Kidney tubule cell (primary cell): ENCODE measurements around the gene SLC6A7.

Source experiments
- DNase-seq: peaks from one replicate; pipeline ENCODE4 v3.0.0-alpha.2; 2018; ENCODE audit warnings: low spot score

The SLC6A7 gene

DNA sequence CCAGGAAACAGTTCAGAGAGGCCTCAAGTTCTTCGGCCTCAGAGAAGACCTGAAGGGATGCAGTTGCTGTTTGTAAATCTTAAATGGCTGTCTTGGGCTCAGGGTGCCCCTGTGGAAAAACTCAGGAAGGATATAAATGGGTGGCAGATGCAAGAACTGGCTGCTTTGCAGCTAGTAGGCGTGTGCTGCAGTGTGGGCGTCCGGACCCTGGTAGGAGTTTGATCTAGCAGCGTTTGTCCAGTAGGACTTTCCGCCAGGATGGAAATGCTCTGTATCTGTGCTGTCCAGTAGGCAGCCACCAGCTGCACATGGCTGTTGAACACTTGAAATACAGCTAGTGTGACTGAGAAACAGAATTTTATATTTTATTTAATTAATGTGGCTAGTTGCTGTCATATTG is 15.6 kb upstream of the SLC6A7 start:
- DNase-seq = no peak

DNA sequence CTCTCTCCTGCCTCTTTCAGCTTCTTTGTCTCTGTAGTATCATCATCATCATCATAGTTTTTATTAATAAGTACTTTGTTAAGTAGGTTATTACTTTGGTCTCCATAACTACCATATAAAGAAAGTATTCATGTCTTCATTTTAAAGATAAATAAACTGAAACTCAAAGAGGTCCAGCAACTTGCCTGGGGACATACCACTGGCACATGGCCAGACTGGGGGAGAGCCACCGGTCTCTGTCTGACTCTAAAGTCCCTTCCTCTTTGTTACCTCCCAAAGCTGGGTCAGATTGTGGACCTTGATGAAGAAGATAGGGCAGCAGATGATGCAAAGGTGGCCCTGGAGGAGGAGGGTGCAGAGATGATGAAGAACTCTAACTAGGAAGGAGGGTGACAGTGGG is 14.8 kb upstream of the SLC6A7 start:
- no peak for DNase-seq

DNA sequence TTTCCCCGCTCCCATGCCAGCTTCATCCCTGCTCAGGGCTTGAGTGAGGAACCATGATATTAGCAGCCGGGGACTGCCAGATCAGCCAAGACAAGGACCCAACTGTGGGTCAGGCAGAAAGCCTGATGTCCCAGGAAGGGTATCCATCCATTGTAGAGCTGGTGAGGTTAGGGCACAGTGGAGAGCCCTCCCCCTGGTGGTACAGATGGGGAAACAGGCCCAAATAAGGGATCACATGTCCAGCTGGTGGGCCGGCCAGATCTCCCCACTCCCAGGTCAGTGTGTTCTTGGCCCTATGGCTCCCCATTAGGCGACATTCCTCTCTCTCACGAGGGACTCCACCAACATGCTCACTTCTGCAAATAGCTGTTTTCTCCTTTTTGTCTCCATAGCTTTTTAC is 14.3 kb upstream of the SLC6A7 start:
- peak; percentile 17 for DNase-seq

DNA sequence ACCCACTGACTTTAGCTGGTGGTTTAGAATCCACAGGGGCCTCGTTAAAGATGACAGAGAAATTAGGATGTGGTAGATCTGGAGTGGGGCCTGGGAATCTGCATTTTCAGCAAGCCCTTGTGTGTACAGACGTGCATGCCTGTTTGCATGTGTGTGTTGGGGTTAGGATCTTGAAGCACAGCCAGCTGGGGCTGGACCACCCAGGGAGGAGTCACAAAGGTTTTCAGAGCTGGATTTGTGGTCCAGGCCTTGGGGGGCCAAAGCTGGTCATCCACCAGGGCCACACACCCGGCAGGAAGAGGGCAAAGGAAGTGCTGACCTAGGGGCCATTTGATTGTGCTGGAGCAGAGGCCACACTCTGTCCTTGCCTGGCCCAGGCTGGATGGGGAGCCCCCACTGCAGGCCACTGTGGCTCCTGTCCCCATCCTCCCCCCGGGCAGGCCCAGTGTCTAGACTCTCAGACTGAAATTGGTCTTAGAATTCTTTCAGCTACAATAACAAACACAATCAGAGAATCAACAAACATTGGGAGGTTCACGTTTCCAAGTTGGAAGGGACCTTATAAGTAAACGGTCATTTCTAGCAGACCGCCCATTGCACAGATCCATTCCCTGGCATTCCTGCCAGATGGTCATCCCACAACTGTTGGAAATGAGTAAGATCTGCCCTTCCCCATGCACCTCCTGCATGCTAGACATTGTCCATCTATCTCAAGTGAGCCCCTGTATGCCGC is 13.0 kb upstream of the SLC6A7 start:
- no peak for DNase-seq

DNA sequence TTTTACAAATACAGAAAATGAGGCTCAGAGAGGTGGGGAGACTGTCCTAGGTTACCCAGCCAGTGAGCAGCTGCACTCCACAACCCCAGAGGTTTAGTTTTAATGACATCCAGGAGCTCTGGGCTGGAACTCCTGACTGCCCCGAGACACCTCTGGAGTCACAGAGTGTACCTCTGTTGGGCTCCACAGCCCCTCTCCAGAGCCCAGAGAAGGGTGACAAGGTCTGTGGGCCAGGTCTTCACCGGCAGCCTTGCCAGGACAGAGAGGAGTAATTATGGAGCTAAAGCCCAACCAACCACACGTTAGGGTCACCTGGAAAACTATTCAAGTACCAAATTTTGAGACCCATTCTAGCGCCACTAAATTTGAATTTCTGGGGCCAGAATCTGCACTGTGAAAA is 12.1 kb upstream of the SLC6A7 start:
- DNase-seq = no peak

DNA sequence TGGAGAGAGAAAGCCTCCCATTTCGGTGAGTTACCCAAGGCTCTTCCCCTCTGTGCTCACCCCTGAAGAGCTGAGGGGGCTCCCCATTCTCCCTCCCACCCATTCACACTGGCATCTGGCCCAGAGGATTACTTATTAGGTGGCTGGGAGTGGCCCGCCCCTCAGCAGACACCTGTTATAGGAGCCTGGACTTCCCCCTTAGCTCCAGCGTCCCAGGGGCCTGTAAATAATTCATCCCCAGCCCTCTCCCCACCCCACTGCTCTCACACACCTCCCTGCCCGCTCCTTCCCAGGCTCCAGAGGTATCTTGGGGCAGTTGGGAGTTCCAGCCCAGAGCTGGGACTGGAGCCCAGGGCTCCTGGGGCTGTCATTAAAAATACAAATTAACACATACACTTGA is 11.6 kb upstream of the SLC6A7 start:
- DNase-seq = peak; percentile 36

DNA sequence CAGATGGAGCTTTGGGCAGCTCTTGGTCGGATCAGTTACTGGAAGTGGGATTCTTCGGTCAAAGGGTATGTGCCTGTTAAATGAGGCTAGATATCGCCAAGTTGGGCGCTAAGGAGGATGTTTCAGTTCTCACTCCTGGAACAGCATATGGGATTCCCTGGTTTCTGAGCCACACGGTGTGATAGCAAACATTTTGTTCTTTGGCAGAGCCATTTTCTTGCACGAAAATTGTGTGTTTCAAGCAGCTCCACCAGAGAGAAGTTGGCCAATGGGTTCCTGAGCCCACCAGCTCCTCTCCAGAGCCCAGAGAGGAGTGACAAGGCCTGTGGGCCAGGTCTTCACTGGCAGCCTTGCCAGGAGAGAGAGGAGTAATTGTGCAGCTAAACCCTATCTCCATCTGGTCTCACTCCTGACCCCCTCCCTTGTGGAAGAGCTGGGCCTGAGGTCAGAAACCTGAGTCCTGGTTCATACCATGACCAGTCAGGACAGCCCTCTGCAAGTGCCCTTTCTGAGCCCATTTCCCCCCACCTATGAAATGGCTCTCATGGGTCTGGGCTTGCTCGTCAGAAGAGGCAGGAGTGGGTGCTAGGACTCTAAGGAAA is 10.7 kb upstream of the SLC6A7 start:
- DNase-seq = no peak

DNA sequence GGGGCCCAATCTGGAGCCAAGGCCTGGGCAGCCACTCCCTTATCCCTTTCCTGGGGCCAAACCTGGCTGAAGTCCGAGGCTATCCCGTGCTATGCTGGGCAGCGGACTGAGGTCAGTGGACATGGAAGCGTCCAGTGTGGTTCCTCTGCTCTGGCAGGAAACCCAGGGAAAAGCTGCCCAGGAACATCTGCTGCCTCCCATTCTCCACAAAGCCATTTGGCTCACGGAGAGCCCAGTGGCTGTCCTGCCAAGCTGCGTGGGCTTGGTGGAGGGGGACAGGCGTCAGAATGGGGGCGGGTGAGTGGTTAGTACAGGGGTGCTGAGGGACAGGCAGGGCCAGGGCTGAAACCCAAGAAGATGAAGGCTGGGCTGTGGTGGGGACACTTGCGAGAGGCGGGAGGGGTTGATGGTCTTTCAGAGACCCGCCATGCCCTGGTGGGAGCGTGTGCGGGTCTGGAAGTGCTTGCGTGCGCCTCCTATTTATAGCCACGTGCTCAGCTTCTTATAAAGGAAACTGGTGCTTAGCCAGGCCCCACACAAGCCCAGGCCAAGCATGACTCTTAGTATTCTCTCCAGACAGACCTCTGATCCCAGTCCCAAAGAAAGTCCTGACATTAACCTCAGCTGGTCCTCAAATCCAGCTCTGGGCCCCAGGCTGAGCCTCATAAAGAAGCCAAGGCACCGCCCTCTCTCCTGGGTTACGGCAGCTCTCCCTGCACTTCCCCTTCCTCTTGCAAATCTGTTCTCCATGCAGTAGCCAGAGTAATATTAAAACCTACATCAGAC is 9.4 kb upstream of the SLC6A7 start:
- DNase-seq = no peak

DNA sequence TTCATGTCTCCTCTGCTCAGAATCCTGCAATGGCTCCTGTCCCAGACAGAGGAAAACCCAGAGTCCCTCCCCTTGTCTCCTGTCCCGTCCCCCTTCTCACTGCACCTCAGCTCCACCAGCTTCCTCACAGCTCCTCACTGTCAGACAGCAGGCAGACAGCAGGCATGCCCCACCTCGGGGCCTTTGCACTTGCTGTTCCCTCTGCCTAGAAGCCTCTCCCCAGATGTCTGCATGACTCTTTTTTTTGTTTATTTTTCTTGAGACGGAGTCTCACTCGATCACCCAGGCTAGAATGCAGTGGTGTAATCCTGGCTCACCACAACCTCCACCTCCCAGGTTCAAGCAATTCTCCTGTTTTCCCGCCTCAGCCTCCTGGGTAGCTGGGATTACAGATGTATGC is 8.8 kb upstream of the SLC6A7 start:
- DNase-seq = no peak

DNA sequence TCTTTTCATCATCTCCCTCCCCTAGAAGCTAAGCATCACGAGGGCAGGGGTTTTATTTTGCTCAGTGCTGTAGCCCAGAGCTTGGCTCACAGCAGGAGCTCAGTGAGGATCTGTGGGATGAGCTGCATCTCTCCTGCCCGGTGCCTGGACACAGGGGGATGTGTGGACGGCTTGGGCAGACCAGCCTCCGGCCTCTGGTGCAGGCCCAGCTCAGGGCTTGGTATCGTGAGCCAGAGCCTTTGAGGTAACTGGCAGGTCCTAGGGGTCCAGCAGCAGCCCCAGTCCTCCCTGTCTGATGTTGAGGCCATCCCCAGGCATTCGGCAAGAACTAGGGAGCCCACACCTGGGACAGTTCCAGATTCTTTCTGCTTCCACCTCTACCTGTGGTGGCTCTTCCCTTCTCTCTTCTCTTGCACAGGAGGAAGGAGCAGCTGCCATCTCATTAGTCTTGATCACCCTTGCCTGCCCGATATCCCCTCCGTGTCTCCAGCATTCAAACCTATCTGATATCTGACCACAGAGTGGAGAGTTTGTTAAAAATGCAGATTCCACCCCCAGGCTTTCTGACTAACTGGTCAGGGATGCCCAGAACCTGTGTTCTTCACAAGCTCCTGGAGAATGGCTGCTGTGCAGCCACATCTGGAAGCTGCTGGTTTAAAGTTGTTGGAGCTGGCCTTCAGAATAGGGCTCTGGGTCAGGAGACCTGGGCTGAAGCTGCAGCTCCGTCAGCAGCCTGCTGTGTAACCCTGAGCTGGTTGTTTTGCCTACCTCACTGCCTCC is 7.9 kb upstream of the SLC6A7 start:
- no peak for DNase-seq

DNA sequence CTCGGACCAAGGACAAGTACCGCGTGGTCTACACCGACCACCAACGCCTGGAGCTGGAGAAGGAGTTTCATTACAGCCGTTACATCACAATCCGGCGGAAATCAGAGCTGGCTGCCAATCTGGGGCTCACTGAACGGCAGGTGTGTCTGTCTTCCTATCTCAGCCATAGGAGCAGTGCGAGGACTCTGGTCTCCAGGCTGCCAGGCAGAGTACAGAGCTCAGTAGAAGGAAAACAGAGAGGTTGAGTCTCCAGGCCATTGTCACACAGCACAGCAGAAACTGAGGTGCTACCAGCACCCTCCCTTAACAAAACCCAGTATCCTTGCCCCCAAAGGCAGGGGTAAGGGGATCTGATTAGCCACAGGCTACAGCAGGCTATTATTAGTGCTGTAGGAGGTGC is 7.1 kb upstream of the SLC6A7 start:
- no peak for DNase-seq

DNA sequence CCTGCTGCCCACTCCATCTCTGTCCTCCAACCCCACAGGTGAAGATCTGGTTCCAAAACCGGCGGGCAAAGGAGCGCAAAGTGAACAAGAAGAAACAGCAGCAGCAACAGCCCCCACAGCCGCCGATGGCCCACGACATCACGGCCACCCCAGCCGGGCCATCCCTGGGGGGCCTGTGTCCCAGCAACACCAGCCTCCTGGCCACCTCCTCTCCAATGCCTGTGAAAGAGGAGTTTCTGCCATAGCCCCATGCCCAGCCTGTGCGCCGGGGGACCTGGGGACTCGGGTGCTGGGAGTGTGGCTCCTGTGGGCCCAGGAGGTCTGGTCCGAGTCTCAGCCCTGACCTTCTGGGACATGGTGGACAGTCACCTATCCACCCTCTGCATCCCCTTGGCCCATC is 6.4 kb upstream of the SLC6A7 start:
- DNase-seq = no peak

DNA sequence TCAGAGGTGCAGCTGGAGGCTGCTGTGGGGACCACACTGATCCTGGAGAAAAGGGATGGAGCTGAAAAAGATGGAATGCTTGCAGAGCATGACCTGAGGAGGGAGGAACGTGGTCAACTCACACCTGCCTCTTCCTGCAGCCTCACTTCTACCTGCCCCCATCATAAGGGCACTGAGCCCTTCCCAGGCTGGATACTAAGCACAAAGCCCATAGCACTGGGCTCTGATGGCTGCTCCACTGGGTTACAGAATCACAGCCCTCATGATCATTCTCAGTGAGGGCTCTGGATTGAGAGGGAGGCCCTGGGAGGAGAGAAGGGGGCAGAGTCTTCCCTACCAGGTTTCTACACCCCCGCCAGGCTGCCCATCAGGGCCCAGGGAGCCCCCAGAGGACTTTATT is 5.9 kb upstream of the SLC6A7 start:
- no peak for DNase-seq

DNA sequence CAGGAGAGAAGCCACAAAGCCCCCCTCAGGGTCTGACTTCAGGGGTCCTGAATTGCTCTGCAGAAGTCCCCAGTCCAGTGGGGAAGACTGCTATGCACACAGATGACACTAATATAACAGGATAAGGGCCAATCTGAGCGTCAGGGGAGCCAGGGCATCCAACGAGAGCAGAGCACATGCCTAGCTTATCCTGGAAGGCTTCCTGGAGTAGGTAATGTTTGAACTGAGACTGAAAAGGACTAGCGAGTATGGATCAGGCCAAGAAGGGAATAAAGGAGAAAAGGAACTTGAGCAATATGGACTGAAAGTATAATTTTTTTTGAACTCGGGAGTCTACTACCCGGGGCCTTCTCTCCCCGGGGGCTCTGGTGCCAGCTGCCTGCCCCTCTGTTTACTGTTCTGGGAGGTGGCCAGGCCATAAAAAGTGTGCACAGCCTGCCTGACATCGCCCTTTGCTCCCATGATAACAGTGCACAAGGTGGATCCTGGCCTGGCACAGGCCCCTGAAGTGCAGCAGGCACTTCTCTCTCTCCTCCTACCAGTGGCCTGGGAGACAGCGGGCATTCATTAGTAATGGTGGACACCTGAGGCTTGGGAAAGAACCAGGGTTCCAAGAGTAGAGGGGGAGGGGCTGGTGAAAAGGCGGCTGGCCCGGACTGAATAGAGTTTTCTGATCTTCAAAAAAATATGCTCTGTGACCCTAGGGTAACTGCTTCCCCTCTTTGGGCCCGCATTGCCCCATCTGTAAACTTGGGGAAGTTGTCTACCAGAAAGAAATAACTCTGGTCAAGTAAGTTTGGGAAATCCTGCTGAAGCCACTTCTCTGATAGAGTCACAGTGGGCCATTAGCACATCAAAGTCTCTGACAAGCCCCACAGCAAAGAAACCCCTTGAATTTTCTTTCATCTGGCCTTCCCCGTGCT is 4.6 kb upstream of the SLC6A7 start:
- DNase-seq = no peak

DNA sequence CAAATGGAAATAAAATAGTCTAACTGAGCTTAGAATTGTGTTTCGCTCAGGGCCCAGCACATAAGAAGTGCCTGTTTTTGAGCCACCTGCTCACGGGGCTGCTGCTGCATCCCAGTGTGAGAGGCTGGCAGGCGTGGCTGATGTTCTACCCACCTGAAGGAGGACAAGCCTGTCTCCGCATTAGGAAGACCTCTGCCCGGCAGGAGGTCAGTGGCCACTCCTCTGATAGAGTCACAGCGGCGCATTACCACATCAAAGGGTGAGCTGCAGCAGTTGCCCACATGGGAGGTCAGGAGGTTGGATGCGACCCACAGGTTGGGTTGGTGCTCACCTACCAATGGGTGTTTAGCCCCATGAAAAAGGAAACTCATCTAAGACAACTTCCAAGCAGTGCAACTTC is 3.7 kb upstream of the SLC6A7 start:
- no peak for DNase-seq

DNA sequence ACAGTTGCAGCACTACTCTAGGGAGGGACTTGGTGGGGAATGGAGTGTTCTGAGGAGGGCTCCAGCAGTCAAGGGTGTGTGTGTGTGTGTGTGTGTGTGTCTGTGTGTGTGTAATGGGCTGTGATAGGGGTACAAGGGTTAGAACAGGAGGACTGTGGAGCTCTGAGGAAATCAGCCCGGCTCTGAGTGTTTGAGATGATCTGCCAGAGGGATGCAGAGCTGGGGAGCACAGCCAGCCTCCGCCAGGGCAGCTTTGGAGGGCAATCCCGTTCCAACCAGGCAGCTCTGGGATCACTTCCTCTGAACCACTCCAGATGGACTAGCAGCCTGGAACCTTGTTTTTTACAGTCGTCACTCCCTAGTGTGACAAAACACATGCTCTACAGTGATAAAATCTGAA is 3.0 kb upstream of the SLC6A7 start:
- DNase-seq = no peak

DNA sequence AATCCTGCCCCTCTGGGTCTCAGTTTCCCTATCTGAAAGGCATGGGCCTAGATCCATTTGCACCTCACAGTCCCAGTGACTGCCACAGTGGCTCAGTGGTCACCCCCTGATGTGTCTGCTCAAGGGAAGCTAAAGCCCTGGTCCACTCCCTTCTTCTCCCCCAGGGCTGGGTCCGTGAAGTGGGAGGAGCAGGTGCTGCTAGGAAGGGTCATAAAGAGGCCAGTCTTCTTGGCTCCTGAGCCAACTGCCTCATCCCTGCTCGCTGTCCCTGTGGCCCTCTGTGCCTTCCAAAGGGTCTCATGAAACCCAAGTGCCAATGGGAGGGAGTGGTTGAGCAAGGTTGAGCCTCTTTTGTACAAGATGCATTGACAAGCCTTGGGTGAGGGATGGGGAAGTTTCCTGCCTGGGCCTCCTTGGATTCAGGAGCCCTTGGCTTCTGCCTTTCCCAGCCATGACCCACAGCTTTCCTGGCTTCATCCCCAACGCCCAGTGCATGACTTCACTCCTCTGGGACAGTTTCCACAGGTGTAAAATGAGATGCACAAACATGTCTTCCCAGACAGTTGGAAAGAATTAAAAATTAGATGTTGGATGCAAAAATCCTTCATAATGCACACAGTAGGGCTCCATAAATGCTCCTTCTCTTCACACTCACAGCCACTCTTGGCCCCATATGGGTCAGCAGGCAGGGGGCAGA is 1.6 kb upstream of the SLC6A7 start:
- DNase-seq = no peak

DNA sequence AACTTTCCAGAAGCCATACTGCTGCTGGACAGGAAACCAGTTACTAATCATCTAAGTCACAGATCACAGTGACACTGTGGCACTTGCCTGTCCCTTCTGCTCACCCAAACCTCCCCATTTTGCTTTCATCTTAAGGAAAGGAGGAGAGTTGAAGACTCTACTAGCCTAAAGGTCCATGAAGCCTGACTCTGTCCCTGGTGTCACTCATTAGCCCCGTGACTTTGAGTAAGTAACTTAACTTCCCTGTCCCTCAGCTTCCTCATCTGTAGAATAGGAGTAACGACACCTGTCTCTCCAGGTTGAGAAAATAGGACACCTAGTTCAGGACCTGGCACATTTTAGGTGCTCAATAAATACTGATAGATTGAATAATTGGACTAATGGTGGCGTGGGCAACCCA is 536 bp upstream of the SLC6A7 start:
- DNase-seq = no peak

DNA sequence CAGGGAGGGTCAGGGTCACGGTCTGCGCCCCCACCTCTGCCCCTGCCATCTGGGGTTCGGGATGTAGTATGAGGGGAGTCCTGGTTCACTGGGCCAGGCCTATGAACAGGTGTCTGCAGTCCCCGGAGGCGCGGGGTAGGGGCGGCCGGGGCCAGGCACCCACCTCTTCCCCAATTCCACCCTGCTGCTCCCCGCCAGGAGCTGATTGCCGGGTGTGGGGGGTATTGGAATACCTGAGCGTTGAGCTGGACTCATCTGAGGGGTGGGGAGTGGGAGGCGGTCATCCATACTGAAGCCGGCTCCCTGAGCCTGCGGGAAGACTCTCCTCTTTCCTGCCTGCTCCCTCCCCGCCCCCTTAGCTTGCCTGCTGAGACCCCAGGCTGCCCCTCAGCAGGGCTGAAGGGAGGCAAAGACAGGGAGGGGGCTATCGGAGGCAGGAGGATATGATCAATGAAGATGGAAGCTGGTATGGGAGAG is 679 bp downstream of the SLC6A7 start:
- DNase-seq = no peak

DNA sequence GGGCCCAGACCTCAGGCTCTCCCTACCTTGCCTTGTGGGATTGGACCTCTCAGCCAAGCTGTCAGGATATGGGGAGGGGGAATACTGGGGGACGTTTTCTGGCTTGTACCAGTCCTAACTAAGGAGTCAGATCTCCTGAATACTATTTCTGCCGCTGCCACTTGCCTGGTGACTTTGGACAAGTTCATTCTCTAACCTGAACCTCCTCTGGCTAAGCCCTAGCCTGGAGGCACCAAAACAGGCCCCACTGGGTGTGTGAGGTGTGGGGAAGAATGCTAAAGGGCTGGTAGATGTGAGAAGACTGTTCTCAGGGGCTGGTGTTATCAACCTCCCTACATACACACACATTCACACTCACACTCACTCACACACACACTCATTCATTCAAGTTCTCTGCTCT is 1.1 kb downstream of the SLC6A7 start:
- no peak for DNase-seq

DNA sequence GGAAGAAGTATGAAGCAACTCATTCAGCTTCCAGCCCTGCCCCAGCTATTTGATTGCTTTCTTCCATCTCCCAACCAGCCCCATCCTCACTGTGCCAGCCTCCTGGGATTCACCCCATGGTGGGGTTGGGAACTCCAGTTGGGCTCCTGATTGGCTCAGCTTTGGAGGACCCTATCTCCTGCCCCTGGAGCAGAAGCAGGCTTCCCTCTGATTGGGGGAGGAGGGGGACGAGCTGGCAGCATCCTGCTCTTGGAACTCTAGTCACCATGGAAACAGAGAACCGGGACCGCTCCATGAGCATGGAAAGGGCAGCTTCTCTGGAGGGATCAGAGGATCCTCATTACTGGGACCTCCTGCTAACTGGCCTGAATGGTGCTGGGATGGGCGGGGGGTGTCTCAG is 2.6 kb downstream of the SLC6A7 start:
- DNase-seq = no peak
